SK-N-MC (cell line): ENCODE measurements around the gene GABRB2.

ENCODE experiments used
- DNase-seq: peaks from one replicate; pipeline ENCODE4 v3.0.0-alpha.2; 2011; ENCODE audit warnings: low read depth, low spot score
- H3K27ac ChIP-seq: fragments of 200-600 bp; sonication (generic); 2 replicates; pipeline ENCODE4 v1.5.1; 2016; ENCODE audit warnings: mixed run types
- H3K36me3 ChIP-seq: fragments of 200-600 bp; sonication (generic); 2 replicates; pipeline ENCODE4 v1.6.1; 2017; ENCODE audit warnings: antibody characterized with exemption, low read length, mixed read lengths; ENCODE audit not compliant: insufficient read depth
- H3K4me3 ChIP-seq: fragments of 200-600 bp; sonication (generic); 2 replicates; pipeline ENCODE4 v1.5.1; 2016
- H3K9ac ChIP-seq: fragments of 200-600 bp; sonication (generic); 2 replicates; pipeline ENCODE4 v1.8.0; 2017; ENCODE audit warnings: mixed run types, mixed read lengths; ENCODE audit not compliant: insufficient read length
- H3K9me3 ChIP-seq: fragments of 200-600 bp; sonication (generic); 2 replicates; pipeline ENCODE4 v1.6.1; 2017; ENCODE audit warnings: low read depth, mild to moderate bottlenecking, antibody characterized with exemption, low read length, moderate library complexity, mixed read lengths
- EZH2 ChIP-seq: fragments of 200-600 bp; sonication (generic); IDR thresholded peaks from one replicate; pipeline ENCODE4 v1.6.1; 2017; ENCODE audit warnings: antibody characterized with exemption
- FOXP2 ChIP-seq: optimal IDR thresholded peaks from 2 replicates; pipeline ENCODE3; 2011; ENCODE audit warnings: mild to moderate bottlenecking, moderate library complexity; ENCODE audit not compliant: insufficient read depth; ENCODE audit errors: extremely low read length, control extremely low read depth
- POLR2AphosphoS5 ChIP-seq: IDR thresholded peaks from 2 replicates; pipeline ENCODE4 v1.6.1; 2012; ENCODE audit warnings: mild to moderate bottlenecking, low read depth, low read length, borderline replicate concordance

GABRB2 gene

GRCh38 chr5:161431963-161432362 is 114.6 kb downstream of the GABRB2 start:
- DNase-seq = no peak
- Histone ChIP-seq H3K9ac (no peak overlapping the region), H3K9me3 (no peaks in the 10 kb centered on the region), H3K4me3 (no peak overlapping the region), H3K27ac (no peak overlapping the region), H3K36me3 (no peaks in the 10 kb centered on the region)
- TF ChIP-seq FOXP2 = no peak

GRCh38 chr5:161421067-161421466 is 125.5 kb downstream of the GABRB2 start:
- no peaks in the 10 kb centered on the region for H3K36me3 ChIP-seq
- H3K27ac ChIP-seq = no peak overlapping the region
- no peak for DNase-seq
- TF ChIP-seq EZH2 = no peak
- no peak for TF ChIP-seq FOXP2
- no peak for TF ChIP-seq POLR2AphosphoS5
- no peak overlapping the region for H3K4me3 ChIP-seq
- H3K9ac ChIP-seq = no peak overlapping the region
- no peaks in the 10 kb centered on the region for H3K9me3 ChIP-seq

- Histone ChIP-seq H3K9ac (no peak overlapping the region), H3K27ac (no peak overlapping the region), H3K36me3 (no peaks in the 10 kb centered on the region), H3K4me3 (no peak overlapping the region), H3K9me3 (no peaks in the 10 kb centered on the region)
- no peak for DNase-seq
- TF ChIP-seq POLR2AphosphoS5 (no peak), EZH2 (no peak)
These were observed 126.0 kb downstream of the GABRB2 start for GRCh38 chr5:161420521-161420920.

DNA sequence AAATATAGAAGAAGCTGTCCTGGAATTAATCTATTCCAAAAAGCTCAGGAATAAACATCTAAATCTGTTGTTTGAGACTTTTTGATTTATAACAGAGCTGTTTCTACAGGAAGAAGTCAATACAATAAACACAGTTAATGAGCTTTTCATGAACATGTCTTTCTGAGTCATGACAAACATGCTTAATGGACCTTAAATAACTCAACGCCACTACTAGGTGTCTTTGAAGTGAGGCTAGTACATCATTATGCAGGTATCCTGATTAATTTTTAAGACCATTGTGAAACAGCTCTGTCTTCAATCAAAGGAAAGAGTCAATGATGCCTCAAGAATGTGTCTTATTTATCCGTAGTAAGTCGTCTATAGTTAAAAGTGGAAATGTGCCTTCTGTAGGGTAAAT is 131.6 kb downstream of the GABRB2 start:
- Histone ChIP-seq H3K9me3 (no peaks in the 10 kb centered on the region), H3K36me3 (no peaks in the 10 kb centered on the region), H3K27ac (no peak overlapping the region), H3K9ac (no peak overlapping the region), H3K4me3 (no peak overlapping the region)
- no peak for DNase-seq
- no peak for TF ChIP-seq FOXP2
- TF ChIP-seq EZH2 = no peak
- no peak for TF ChIP-seq POLR2AphosphoS5

DNA sequence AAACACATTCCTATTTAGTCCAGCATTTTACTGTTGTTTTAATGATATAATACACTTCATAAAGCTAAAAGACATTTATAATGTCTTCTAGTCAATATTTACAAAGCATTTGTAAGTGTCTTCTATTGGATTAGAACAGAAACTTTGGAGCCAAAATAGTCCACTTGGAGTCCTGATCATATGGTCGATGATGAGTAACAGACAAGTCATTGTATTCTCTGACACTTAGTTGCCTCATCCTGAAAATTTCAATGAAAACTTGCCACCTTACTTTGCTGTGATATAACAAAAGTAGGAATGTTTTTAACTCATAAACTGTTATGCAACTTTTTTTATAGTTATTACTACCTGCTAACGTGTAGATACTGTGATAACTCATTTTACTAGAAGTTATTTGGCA is 132.5 kb downstream of the GABRB2 start:
- Histone ChIP-seq H3K9me3 (no peaks in the 10 kb centered on the region), H3K9ac (no peak overlapping the region), H3K4me3 (no peak overlapping the region), H3K27ac (no peak overlapping the region), H3K36me3 (no peaks in the 10 kb centered on the region)
- TF ChIP-seq POLR2AphosphoS5 (no peak), EZH2 (no peak), FOXP2 (no peak)
- DNase-seq = no peak

DNA sequence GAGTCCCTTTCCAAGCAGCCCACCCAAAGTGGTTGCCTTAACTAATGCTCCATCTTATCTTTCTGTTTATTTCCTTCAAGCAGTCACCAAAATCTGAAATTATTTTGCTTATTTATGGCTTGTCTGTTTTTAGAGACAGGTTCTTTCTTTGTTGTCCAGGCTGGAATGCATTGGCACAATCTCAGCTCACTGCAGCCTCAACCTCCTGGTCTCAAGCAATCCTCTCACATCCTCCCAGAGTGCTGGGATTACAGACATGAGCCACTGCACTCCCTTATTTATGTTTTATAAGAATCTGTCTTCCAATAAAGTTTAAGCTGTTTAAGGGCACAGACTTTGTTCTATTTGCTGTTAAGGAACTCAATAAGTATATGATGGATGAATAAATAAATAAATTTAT is 133.7 kb downstream of the GABRB2 start:
- TF ChIP-seq EZH2 = no peak
- no peak for TF ChIP-seq FOXP2
- no peak for DNase-seq
- H3K4me3 ChIP-seq = no peak overlapping the region
- H3K36me3 ChIP-seq = no peaks in the 10 kb centered on the region
- H3K9ac ChIP-seq = no peak overlapping the region
- no peaks in the 10 kb centered on the region for H3K9me3 ChIP-seq
- H3K27ac ChIP-seq = no peak overlapping the region

DNA sequence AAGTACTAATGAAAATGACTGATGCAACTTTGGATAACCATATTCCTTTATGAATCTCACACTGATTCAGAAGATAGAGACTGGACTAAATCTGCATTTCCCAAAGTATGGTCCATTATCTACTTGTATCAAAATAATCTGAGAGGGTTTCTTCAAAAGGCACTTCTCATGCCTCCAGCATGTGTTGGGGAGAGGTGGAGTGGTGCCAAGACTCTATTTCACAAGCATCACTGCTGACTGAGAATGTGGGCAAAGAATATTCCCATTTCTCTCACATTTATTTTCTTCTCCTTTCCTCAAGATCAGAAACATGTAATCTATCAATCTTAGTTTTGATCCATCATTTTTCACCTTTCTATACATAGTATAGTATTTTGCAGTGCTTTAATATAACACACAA is 135.4 kb downstream of the GABRB2 start:
- Histone ChIP-seq H3K36me3 (no peaks in the 10 kb centered on the region), H3K9me3 (no peaks in the 10 kb centered on the region), H3K4me3 (no peak overlapping the region), H3K27ac (no peak overlapping the region), H3K9ac (no peak overlapping the region)
- no peak for DNase-seq
- no peak for TF ChIP-seq EZH2
- TF ChIP-seq FOXP2 = no peak
- no peak for TF ChIP-seq POLR2AphosphoS5

DNA sequence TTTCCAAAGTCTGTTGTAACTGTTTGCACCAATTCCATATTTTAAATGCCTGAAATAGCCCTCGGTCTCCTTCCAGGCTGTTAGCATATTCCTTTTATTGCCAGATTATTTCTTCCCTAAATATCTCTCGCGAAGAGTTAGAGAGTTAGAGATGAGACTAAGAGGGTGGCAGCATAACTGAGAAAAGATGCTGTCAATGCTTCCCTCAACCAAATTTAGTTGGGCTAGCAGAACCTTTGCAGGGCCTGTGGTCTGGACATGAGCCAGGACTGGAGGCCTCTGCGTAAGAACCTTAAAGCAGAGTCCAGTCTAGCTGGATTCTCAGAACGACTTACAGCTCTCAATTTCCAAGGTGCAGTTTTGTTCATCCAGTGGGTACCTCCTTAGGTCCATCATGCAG is 135.9 kb downstream of the GABRB2 start:
- DNase-seq = no peak
- H3K9me3 ChIP-seq = no peaks in the 10 kb centered on the region
- TF ChIP-seq FOXP2 (no peak), POLR2AphosphoS5 (no peak), EZH2 (no peak)

GRCh38 chr5:161409471-161409870 is 137.1 kb downstream of the GABRB2 start:
- H3K27ac ChIP-seq = no peak overlapping the region
- H3K9ac ChIP-seq = no peak overlapping the region
- no peak overlapping the region for H3K4me3 ChIP-seq
- H3K36me3 ChIP-seq = no peaks in the 10 kb centered on the region
- no peaks in the 10 kb centered on the region for H3K9me3 ChIP-seq
- TF ChIP-seq EZH2 = no peak
- no peak for TF ChIP-seq FOXP2
- DNase-seq = no peak

More for the DNA sequence above, 135.9 kb downstream of the GABRB2 start:
- no peak overlapping the region for H3K27ac ChIP-seq
- H3K36me3 ChIP-seq = no peaks in the 10 kb centered on the region
- H3K4me3 ChIP-seq = no peak overlapping the region
- H3K9ac ChIP-seq = no peak overlapping the region
